GM23338 (cell line): ENCODE data around the gene SUCLG2. TPM values are rescaled to one million over a fixed set of nuclear protein-coding genes. Genes with fewer than 3 reads are reported as not detected.

ENCODE experiments used
- ATAC-seq: fragments of 200-7000 bp; cut with Tn5 transposase; 3 replicates; pipeline ENCODE4 v1.9.1; 2020
- DNase-seq: peaks from one replicate; pipeline ENCODE4 v3.0.0-alpha.2; 2015; ENCODE audit warnings: low spot score
- H2AFZ ChIP-seq: fragments of 200-600 bp; sonication (generic); 2 replicates; pipeline ENCODE4 v1.8.0; 2016; ENCODE audit warnings: antibody characterized with exemption, mild to moderate bottlenecking, moderate library complexity
- H3F3A ChIP-seq: fragments of 200-600 bp; sonication (generic); replicated peaks from 2 replicates; pipeline ENCODE4 v1.8.0; 2017; ENCODE audit warnings: antibody characterized with exemption, mixed run types, low read depth
- H3K27ac ChIP-seq: fragments of 200-600 bp; sonication (generic); 2 replicates; pipeline ENCODE4 v1.6.1; 2016; ENCODE audit warnings: low read depth
- H3K27me3 ChIP-seq: fragments of 200-600 bp; sonication (generic); 2 replicates; pipeline ENCODE4 v1.8.0; 2016; ENCODE audit warnings: mild to moderate bottlenecking, mixed run types, moderate library complexity; ENCODE audit not compliant: insufficient read depth
- H3K36me3 ChIP-seq: fragments of 200-600 bp; sonication (generic); 2 replicates; pipeline ENCODE4 v1.8.0; 2016; ENCODE audit warnings: mild to moderate bottlenecking; ENCODE audit not compliant: insufficient read depth
- H3K4me1 ChIP-seq: fragments of 200-600 bp; sonication (generic); 2 replicates; pipeline ENCODE4 v1.8.0; 2016; ENCODE audit warnings: mild to moderate bottlenecking, moderate library complexity; ENCODE audit not compliant: insufficient read depth
- H3K4me2 ChIP-seq: fragments of 200-600 bp; sonication (generic); 2 replicates; pipeline ENCODE4 v1.7.1; 2017; ENCODE audit warnings: mixed run types
- H3K4me3 ChIP-seq: fragments of 200-600 bp; sonication (generic); 2 replicates; pipeline ENCODE4 v1.6.1; 2016; ENCODE audit warnings: mixed run types
- H3K79me2 ChIP-seq: fragments of 200-600 bp; sonication (generic); replicated peaks from 2 replicates; pipeline ENCODE4 v1.8.0; 2017; ENCODE audit warnings: mild to moderate bottlenecking; ENCODE audit not compliant: insufficient read depth
- H3K9me2 ChIP-seq: fragments of 200-600 bp; sonication (generic); 2 replicates; pipeline ENCODE4 v1.8.0; 2017; ENCODE audit not compliant: insufficient read depth
- H4K20me1 ChIP-seq: fragments of 200-600 bp; sonication (generic); replicated peaks from 2 replicates; pipeline ENCODE4 v1.8.0; 2017; ENCODE audit warnings: mild to moderate bottlenecking; ENCODE audit not compliant: insufficient read depth
- H3K27ac Mint-ChIP-seq: 2 replicates; pipeline ENCODE4 v1.8.0; 2020; ENCODE audit warnings: inconsistent platforms, mild to moderate bottlenecking, moderate library complexity, mixed read lengths
- H3K27me3 Mint-ChIP-seq: 3 replicates; pipeline ENCODE4 v1.8.0; 2022; ENCODE audit warnings: low read depth, mild to moderate bottlenecking, moderate library complexity, mixed read lengths, inconsistent platforms; ENCODE audit not compliant: insufficient read depth, poor library complexity
- H3K36me3 Mint-ChIP-seq: 3 replicates; pipeline ENCODE4 v1.8.0; 2021; ENCODE audit warnings: low read depth, mild to moderate bottlenecking, inconsistent platforms, moderate library complexity, mixed read lengths
- H3K4me1 Mint-ChIP-seq: 3 replicates; pipeline ENCODE4 v1.8.0; 2020; ENCODE audit warnings: mild to moderate bottlenecking, inconsistent platforms, mixed read lengths
- H3K4me3 Mint-ChIP-seq: 3 replicates; pipeline ENCODE4 v1.8.0; 2021; ENCODE audit warnings: moderate library complexity, mild to moderate bottlenecking, inconsistent platforms, mixed read lengths
- H3K9me3 Mint-ChIP-seq: 3 replicates; pipeline ENCODE4 v1.8.0; 2020; ENCODE audit warnings: moderate library complexity, mild to moderate bottlenecking, inconsistent platforms, mixed read lengths
- CREB1 ChIP-seq: fragments of 250-450 bp; sonication (Bioruptor Pico); IDR thresholded peaks from 2 replicates; pipeline ENCODE4 v1.5.0; 2020; ENCODE audit warnings: low read depth, mild to moderate bottlenecking, moderate library complexity
- JUNB ChIP-seq: IDR thresholded peaks from one replicate; pipeline ENCODE4 v1.6.1; 2016; ENCODE audit warnings: antibody characterized with exemption; ENCODE audit not compliant: unreplicated experiment
- POLR2AphosphoS5 ChIP-seq: IDR thresholded peaks from 2 replicates; pipeline ENCODE4 v1.6.1; 2016; ENCODE audit warnings: antibody characterized with exemption, low read depth
- ZNF462 ChIP-seq: fragments of 250-450 bp; sonication (Bioruptor Pico); IDR thresholded peaks from 2 replicates; pipeline ENCODE4 v1.5.0; 2020; ENCODE audit warnings: mild to moderate bottlenecking, moderate library complexity
- long read RNA-seq: library from polyadenylated mRNA; unstranded; transcript quantifications from one replicate; pipeline ENCODE4 v2.0.0, GENCODE V29; 2020; ENCODE audit not compliant: unreplicated experiment
- polyA plus RNA-seq: library from polyadenylated mRNA; unstranded; fragments of >200 nt; fragmentation: Nextera tagmentation; extraction: Ambion mirVana; gene quantifications from 2 replicates; pipeline ENCODE4 v1.2.1, GENCODE V29; 2016
- total RNA-seq: library from RNA; depleted of rRNA; stranded (reverse); fragments of >200 nt; shearing (Covaris generic); gene quantifications from 2 replicates; pipeline ENCODE4 v1.2.3, GENCODE V29; 2014; rRNA removed

SUCLG2 gene
- total RNA-seq (39.0 and 42.4 TPM in 2 replicates), polyA plus RNA-seq (27.6 and 29.3 TPM in 2 replicates)
- long read RNA-seq, transcript SUCLG2-201 (11 exons, 2,352 nt): major isoform, 36 of 47 reads
- long read RNA-seq, partial matches to known transcripts: 4 of 47 reads
- long read RNA-seq, other reads (novel, unspliced or antisense): 7 of 47 reads

- Mint-ChIP-seq H3K9me3 (no peaks in the 10 kb centered on the region; the same call in 2 of the 3 replicates), H3K36me3 (peaks cover 15% of the 10 kb centered on the region), H3K27ac (peak within 1 kb of the TSS; percentile 49; the same call in 1 of the 2 replicates), H3K4me1 (peaks cover 22% of the 10 kb centered on the region), H3K27me3 (peaks cover 2% of the 10 kb centered on the region), H3K4me3 (peak within 1 kb of the TSS; percentile 71)
- DNase-seq (peak; percentile 93), ATAC-seq (peak; percentile 94)
- Histone ChIP-seq H3K27ac (peak within 1 kb of the TSS; percentile 28), H3K27me3 (no peaks in the 10 kb centered on the region), H3F3A (no peaks in the 10 kb centered on the region), H3K36me3 (no peaks in the 10 kb centered on the region), H3K79me2 (peaks cover 13% of the 10 kb centered on the region), H3K4me2 (peak within 1 kb of the TSS; percentile 78), H3K9me2 (0 out of 2 replicates have a peak, but pooled peaks cover 4% of the 10 kb centered on the region), H3K4me1 (peaks cover 14% of the 10 kb centered on the region), H2AFZ (peak within 1 kb of the TSS; percentile 99), H3K4me3 (peak within 1 kb of the TSS; percentile 72), H4K20me1 (no peaks in the 10 kb centered on the region)
- TF ChIP-seq CREB1 (CRISPR knock-in tag): peak; percentile 34; the same call in 1 of the 2 replicates
- TF ChIP-seq POLR2AphosphoS5: peak; percentile 70
- no peak for TF ChIP-seq JUNB
Observed at GRCh38 chr3:67654099-67654843, at the start of gene SUCLG2. Gene SUCLG2, minus strand, starts transcription at chr3:67654612. Its CDS starts 26 bp downstream, at chr3:67654586.

- Mint-ChIP-seq H3K36me3 (peaks cover 4% of the 10 kb centered on the region), H3K27ac (no peak overlapping the region), H3K4me1 (peaks cover 30% of the 10 kb centered on the region), H3K9me3 (peaks cover 2% of the 10 kb centered on the region), H3K27me3 (peaks cover 2% of the 10 kb centered on the region), H3K4me3 (no peak overlapping the region)
- no peak overlapping the region for H3K27ac ChIP-seq
- H3F3A ChIP-seq: no peaks in the 10 kb centered on the region
- H3K79me2 ChIP-seq: no peaks in the 10 kb centered on the region
- H4K20me1 ChIP-seq: no peaks in the 10 kb centered on the region
- H3K9me2 ChIP-seq: no peaks in the 10 kb centered on the region
- no peak overlapping the region for H2AFZ ChIP-seq
- no peak for DNase-seq
- no peak for TF ChIP-seq JUNB
- no peak for TF ChIP-seq ZNF462
- no peaks in the 10 kb centered on the region for H3K36me3 ChIP-seq
- H3K4me3 ChIP-seq: no peak overlapping the region
- peaks cover 34% of the 10 kb centered on the region for H3K4me1 ChIP-seq
- H3K27me3 ChIP-seq: no peaks in the 10 kb centered on the region
- ATAC-seq: no peak
- no peak overlapping the region for H3K4me2 ChIP-seq
Observed at GRCh38 chr3:67700596-67700995, 46.2 kb upstream of the SUCLG2 start.
